HCT116 (cell line): ENCODE measurements around the gene SPEN.

Experiments
- ATF3 ChIP-seq: IDR thresholded peaks from 2 replicates; pipeline ENCODE4 v1.6.1; 2012
- ELF1 ChIP-seq: IDR thresholded peaks from 2 replicates; pipeline ENCODE4 v1.6.1; 2012; ENCODE audit warnings: low read depth, borderline replicate concordance
- EZH2phosphoT487 ChIP-seq: fragments of 200-600 bp; IDR thresholded peaks from 2 replicates; pipeline ENCODE4 v1.6.1; 2018; ENCODE audit warnings: antibody characterized with exemption, borderline replicate concordance
- MAX ChIP-seq: IDR thresholded peaks from 2 replicates; pipeline ENCODE4 v1.6.1; 2012
- POLR2A ChIP-seq: IDR thresholded peaks from 2 replicates; pipeline ENCODE4 v1.7.0; 2011; ENCODE audit warnings: borderline replicate concordance; ENCODE audit not compliant: insufficient read depth, insufficient read length; ENCODE audit errors: extremely low read depth
- POLR2AphosphoS5 ChIP-seq: IDR thresholded peaks from 2 replicates; pipeline ENCODE4 v1.6.1; 2011; ENCODE audit warnings: mild to moderate bottlenecking, low read depth, low read length, moderate library complexity
- RAD21 ChIP-seq: IDR thresholded peaks from 2 replicates; pipeline ENCODE4 v1.6.1; 2012; ENCODE audit warnings: low read depth, mild to moderate bottlenecking
- SIN3A ChIP-seq: IDR thresholded peaks from 2 replicates; pipeline ENCODE4 v1.6.1; 2012; ENCODE audit warnings: low read depth
- SRF ChIP-seq: IDR thresholded peaks from 2 replicates; pipeline ENCODE4 v1.6.1; 2012; ENCODE audit warnings: low read depth
- TCF7L2 ChIP-seq: IDR thresholded peaks from 2 replicates; pipeline ENCODE4 v1.7.0; 2011; ENCODE audit warnings: borderline replicate concordance, inconsistent platforms; ENCODE audit not compliant: insufficient read depth, insufficient read length; ENCODE audit errors: extremely low read depth
- ZFX ChIP-seq: fragments of 450-650 bp; IDR thresholded peaks from 2 replicates; pipeline ENCODE4 v1.6.1; 2017
- TF ChIP-seq, protein P1 (sequence below), 3 experiments: fragments of 200-600 bp in 1 of 3; sonication (generic) in 1 of 3; IDR thresholded peaks in 2 of 3; conservative IDR thresholded peaks in 1 of 3; 2 replicates each; pipeline ENCODE4 v1.5.1; 2012 to 2017; ENCODE audit warnings: low read depth in 2 of 3, low read length in 2 of 3, antibody characterized with exemption in 1 of 3, borderline replicate concordance in 1 of 3, control low read depth in 1 of 3, mild to moderate bottlenecking in 1 of 3, mixed read lengths in 1 of 3, mixed run types in 1 of 3, moderate library complexity in 1 of 3; ENCODE audit not compliant: insufficient read depth in 1 of 3

- TF ChIP-seq POLR2A (no peak), POLR2AphosphoS5 (no peak), ZFX (no peak), TCF7L2 (no peak), RAD21 (no peak), SRF (no peak), EZH2phosphoT487 (no peak), ATF3 (no peak), SIN3A (no peak), MAX (no peak), ELF1 (no peak)
- TF ChIP-seq, protein P1, sequence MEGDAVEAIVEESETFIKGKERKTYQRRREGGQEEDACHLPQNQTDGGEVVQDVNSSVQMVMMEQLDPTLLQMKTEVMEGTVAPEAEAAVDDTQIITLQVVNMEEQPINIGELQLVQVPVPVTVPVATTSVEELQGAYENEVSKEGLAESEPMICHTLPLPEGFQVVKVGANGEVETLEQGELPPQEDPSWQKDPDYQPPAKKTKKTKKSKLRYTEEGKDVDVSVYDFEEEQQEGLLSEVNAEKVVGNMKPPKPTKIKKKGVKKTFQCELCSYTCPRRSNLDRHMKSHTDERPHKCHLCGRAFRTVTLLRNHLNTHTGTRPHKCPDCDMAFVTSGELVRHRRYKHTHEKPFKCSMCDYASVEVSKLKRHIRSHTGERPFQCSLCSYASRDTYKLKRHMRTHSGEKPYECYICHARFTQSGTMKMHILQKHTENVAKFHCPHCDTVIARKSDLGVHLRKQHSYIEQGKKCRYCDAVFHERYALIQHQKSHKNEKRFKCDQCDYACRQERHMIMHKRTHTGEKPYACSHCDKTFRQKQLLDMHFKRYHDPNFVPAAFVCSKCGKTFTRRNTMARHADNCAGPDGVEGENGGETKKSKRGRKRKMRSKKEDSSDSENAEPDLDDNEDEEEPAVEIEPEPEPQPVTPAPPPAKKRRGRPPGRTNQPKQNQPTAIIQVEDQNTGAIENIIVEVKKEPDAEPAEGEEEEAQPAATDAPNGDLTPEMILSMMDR (IDR thresholded peaks at IDR 0.05 in 2 of 3, conservative IDR thresholded peaks at IDR 0.05 in 1 of 3; ENCODE audit: borderline replicate concordance in 1 of 3, insufficient read depth in 1 of 3, low read depth in 2 of 3, low read length in 2 of 3): no peak
These were observed 100.6 kb downstream of the SPEN start for GRCh38 chr1:15948091-15948591.
